COLO668 (cell line): ENCODE results near the gene SORCS3.

Experiments used
- DNase-seq: peaks from one replicate; lab custom pipeline; 2025; ENCODE audit not compliant: unreplicated experiment; lab: John Stamatoyannopoulos, UW

The SORCS3 gene

GRCh38 chr10:105247831-105248499, 606.9 kb downstream of the SORCS3 start:
- DNase-seq, result no peak

DNA sequence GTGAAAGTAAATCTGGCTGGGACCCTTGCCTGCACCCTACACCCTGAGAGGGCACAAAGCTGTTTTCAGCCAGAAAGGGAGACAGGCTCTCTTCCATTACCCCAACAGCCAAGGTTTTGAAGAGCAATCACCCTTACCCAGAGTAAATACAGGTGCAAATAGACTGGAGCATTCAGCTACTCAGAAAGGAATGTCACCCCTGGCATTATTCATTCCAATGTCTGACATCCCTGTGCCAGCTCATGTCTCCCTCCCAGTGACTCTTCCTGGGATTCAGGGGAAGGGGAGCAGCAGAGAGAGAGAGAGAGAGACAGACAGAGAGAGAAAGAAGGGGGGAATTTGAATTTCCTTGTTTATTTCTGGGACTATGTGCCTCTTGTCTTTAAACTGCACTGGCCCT, 611.8 kb downstream of the SORCS3 start:
- no peak for DNase-seq

DNA sequence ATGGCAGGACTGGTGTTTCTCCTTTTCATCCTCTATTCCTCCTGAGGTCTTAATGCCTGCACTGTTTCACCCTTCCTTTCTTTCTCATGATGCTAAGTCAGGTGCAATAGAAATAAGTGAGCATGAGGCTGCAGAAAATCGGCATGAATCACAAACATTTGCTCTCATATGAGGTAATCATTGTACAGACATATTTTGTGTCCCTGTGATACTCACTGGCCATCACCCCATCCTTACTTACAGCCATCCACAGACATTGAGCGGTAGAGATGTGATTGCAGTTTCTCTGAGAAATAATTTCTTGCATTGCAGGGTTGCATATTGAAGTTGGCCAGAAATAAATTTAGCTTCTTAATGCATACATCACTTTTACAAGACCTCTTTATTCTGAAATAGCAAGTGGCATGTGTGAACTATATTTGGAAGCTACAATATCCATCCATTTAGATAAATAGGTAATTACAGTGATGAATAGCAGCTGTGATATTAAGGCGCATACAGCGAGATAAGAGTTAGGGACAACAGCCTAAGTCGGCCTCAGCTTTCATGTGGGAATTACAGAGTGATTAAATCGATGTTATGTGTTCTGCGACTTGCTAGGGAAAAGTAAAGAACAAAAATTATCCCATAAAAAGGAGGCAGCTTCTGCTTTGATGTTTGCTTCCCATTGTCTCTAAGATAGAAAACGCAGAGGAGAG, 612.6 kb downstream of the SORCS3 start:
- DNase-seq, result no peak

- DNase-seq, result no peak
Observed at GRCh38 chr10:105258036-105258673, 617.1 kb downstream of the SORCS3 start.

DNA sequence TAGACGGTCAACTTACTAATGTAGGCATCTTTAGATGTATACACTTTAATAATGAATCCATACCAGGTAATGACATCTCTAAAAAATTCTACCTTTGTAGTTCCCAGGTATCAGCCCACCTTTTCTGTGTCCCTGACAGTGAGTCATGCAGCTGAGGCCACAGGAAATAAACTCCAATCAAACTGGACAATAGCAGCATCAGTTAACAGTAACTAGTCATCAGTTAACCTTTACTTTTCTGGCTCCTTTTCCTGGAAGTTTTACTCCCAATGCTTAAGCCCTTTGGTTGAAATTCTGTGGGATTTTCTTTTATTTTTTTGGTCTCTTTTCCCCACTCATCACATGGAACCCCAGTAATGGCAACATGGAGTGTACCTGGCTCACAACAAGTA, 617.6 kb downstream of the SORCS3 start:
- no peak for DNase-seq

DNA sequence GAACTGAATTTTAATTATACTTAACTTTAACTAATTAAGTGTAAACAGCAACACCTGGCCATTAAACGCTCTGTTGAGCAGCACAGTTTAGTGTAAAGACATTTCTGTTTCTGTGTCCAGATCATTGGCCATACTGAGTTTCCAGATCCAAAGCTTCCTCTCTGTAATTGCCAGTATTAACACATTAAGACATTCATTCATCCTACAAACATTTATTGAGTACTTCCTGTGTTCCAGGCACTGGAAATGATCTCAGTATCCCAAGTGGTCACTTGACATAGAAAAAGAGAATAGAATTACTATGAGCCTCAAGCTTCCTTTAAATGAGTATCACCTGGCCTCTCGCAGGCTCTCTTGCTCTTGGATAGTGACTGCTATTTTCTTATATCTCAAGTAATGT, 618.1 kb downstream of the SORCS3 start:
- DNase-seq, result no peak

DNA sequence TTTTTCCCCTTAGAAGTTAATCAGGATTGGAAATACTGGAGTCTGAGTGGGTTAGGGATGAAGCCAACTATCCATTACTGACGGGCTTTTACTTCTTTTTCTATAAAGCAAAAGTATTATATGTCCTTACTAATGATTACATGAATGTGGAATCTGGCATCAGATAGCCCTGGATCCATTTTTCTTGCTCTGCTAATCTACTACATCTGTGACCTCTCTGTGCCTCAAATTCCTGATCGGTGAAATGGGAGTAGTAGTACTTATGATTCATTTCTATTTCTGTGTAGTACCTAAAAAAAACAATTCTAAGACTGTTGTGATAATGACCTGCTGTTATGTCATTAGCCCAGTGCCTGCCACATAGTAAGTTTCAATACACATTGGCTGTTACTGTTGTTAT, 621.6 kb downstream of the SORCS3 start:
- no peak for DNase-seq

- DNase-seq, result no peak
Observed at GRCh38 chr10:105266966-105267539, 626.0 kb downstream of the SORCS3 start.

DNA sequence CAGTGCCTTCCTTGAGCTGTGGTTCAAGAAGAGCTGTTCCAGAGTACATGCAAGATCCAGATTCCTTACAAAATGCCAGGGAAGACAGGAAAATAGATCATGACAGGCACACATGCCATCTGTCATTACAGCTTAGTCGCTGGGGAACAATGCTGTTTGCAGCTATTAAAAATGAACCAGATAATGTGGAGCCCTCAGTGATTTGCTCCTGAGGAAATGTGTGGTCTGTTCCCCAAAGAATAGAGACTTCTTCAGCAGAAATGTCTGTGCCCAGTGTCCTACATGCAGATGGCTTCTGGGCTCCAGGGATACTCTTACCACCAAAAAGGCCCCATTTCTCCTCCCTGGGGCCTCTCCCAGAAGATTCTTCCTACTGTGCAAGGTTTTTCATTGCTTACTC, 627.9 kb downstream of the SORCS3 start:
- no peak for DNase-seq

DNA sequence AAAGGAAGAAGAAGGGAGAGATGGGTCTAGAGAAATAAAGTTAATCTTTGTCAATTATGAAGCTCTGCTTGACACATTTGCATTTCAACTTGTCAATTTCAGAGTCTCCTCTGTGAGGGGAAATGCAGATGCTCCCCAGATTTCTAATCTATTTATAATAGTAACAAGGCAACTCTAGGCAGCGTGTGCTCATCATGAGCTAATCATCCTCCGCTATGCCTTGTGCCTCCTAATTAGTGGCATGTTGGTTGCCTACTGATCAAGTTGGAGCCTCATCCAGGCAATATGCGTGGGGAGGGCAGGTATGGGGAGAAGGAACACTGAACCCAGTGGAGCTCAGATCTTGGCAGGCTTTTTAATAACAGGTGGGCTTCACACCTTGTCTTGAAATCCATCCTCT, 628.6 kb downstream of the SORCS3 start:
- DNase-seq, result no peak

- DNase-seq, result no peak
Observed at GRCh38 chr10:105274556-105275070, 633.5 kb downstream of the SORCS3 start.

DNA sequence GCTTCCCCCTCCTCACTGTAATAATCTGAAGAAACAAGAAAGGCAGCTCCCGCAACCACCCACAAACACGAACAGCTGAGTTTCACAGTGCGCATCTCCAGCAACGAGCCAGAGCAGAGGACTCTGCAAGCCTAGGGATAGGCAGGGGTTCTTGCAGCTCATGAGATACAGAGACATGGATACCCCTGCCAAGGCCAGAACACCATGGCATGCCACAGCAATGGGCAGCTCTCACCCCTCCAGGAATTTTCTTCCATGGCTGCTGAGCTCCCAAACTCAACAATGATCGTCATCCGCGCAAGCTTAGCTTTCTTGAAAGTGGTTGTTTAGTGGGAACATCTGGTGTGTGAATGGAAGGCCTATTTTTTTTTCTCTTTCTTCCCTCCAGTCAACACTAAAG, 637.3 kb downstream of the SORCS3 start:
- DNase-seq, result no peak

DNA sequence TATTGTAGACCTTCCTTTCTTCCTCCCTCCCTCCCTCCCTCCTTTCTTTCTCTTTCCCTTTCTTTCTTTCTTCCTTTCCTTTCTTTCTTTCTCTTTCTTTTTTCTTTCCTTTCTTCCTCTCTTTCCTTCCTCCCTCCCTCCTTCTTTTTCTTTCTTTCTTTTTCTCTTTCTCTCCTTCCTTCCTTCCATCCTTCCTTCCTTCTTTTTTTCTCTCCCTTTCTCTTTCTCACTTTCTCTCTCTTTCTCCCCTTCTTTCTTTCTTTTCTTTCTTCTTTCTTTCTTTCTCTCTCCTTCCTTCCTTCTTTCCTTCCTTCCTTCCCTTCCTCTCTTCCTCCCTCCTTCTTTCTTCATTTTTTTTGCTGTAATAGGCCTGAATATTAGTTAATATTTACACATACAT, 638.0 kb downstream of the SORCS3 start:
- DNase-seq, result no peak

- no peak for DNase-seq
Observed at GRCh38 chr10:105280895-105281294, 639.8 kb downstream of the SORCS3 start.

DNA sequence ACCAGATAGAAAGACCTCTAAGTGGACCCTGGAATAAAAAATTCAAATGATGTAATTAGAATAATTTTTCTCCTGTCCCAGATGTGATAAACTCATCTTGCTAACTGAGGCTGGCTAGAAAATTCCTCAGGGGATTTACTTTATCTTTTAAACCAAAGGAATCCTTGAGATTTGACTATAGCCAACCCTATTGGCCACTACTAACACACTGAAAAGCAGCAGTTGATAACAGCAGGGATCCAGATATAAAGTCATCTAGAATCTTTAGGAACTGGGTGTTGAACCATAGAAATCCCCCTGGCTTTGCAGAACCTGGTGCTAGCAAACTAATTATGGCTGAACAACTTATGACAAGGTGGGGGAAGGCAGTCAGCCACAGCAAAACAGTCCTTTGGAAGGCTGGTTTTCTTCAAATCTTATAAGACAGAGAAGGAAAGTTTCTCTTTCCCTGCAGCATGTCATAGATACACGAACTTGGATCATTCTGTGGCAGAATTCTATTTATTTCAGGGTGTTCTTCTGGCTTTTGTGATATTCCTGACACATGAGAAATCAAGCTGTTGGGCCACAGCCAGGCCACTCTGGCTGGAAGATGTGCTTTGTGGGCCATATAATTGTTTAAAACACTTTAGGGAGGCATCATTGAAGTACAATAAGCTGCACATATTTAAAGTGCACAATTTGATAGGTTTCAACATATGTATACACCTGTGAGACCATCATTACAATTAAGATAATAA, 643.6 kb downstream of the SORCS3 start:
- DNase-seq, result no peak

GRCh38 chr10:105288026-105288425, 646.9 kb downstream of the SORCS3 start:
- DNase-seq, result no peak

DNA sequence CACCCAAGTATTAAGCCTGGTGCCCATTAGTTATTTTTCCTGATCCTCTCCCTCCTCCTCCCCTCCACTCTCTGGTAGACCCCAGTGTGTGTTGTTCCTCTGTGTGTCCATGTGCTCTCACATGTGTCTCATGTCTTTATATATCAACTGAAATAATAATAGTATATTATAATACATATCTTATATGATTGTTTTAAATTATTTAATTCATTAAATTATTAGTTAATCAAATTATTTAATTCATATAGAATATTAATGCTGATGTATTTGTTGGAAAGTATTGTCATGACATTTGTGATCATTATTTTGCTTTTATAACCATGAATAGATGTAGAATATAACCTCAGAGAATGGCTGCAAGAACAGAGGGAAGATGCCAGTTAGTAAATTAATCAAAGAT, 647.5 kb downstream of the SORCS3 start:
- DNase-seq, result no peak

DNA sequence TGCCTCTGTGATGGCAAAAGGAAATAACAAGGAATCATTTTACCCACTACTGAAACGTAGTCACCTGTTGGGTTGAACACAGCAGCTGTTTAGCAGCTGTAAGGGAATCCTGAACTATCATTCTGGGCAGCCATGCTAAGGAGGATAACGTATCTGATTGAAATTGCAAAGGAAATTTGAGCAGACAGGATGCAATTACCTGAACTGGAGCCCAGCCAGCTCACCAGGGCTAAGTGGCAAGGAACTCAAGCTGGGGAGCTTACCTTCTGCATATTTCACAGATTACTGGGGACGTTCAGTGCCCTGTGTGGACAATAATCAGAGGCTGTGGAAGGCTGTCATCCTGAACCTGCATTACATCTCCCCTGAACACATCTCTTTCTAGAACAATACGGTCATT, 650.5 kb downstream of the SORCS3 start:
- peak; percentile 3 for DNase-seq

- no peak for DNase-seq
Observed at GRCh38 chr10:105292236-105292635, 651.1 kb downstream of the SORCS3 start.
